Amygdala (tissue), 56 donors: ENCODE data around the gene SRSF1.
A peak's percentile ranks its signal among the peaks of the same experiment; 100 is the strongest.
"Not testable (repeated sequence)": the region's sequence is repeated elsewhere in the genome, so short reads cannot be mapped to it uniquely, and the experiment has no call there.

Experiments used
- DNase-seq, 56 donors: peaks; one replicate each; lab custom pipeline; 2025; lab: John Stamatoyannopoulos, UW

SRSF1 gene

GRCh38 chr17:58006924-58007780 lies at the start of gene SRSF1:
SRSF1 (minus strand) TSS chr17:58007246; CDS start chr17:58007137, 109 bp downstream.
- DNase-seq = peak; percentile 78 to 99 (median 93)

GRCh38 chr17:58056476-58056875 lies 49.4 kb upstream of the SRSF1 start:
- DNase-seq = no peak

GRCh38 chr17:58054641-58055040 lies 47.6 kb upstream of the SRSF1 start:
- no peak for DNase-seq

- DNase-seq = peak in 8 of 56 donors; percentile 2 to 54 (median 14)
These were observed 46.1 kb upstream of the SRSF1 start for GRCh38 chr17:58052945-58053715.

GRCh38 chr17:58052407-58052806 lies 45.4 kb upstream of the SRSF1 start:
- no peak for DNase-seq

- DNase-seq = no peak
These were observed 44.4 kb upstream of the SRSF1 start for GRCh38 chr17:58051468-58051867.

- no peak for DNase-seq
These were observed 43.9 kb upstream of the SRSF1 start for GRCh38 chr17:58050966-58051365.

GRCh38 chr17:58049533-58049932 lies 42.5 kb upstream of the SRSF1 start:
- no peak for DNase-seq

- DNase-seq = no peak
These were observed 40.5 kb upstream of the SRSF1 start for GRCh38 chr17:58047376-58048150.

- peak in 36 of 56 donors; percentile 5 to 63 (median 24) for DNase-seq
These were observed 39.4 kb upstream of the SRSF1 start for GRCh38 chr17:58046239-58047094.

- DNase-seq = not testable (repeated sequence)
These were observed 37.2 kb upstream of the SRSF1 start for GRCh38 chr17:58044256-58044655.

GRCh38 chr17:58043221-58044181 lies 36.5 kb upstream of the SRSF1 start:
- DNase-seq = no peak

GRCh38 chr17:58041161-58041560 lies 34.1 kb upstream of the SRSF1 start:
- DNase-seq = no peak

- DNase-seq = no peak
These were observed 33.3 kb upstream of the SRSF1 start for GRCh38 chr17:58040386-58040785.

GRCh38 chr17:58039975-58040374 lies 32.9 kb upstream of the SRSF1 start:
- no peak for DNase-seq

GRCh38 chr17:58032691-58033415 lies 25.8 kb upstream of the SRSF1 start:
- DNase-seq = no peak

- DNase-seq = no peak
These were observed 21.5 kb upstream of the SRSF1 start for GRCh38 chr17:58028578-58028977.

GRCh38 chr17:58020401-58020800 lies 13.4 kb upstream of the SRSF1 start:
- no peak for DNase-seq
